ENCODE results near the gene AFF3.
"Not testable (repeated sequence)": the region's sequence is repeated elsewhere in the genome, so short reads cannot be mapped to it uniquely, and the experiment has no call there.

Gene AFF3

GRCh38 chr2:99504844-99505584 is 637.4 kb downstream of the AFF3 start:
- no peak for DNase-seq

GRCh38 chr2:99503662-99504416 is 638.6 kb downstream of the AFF3 start:
- DNase-seq = not testable (repeated sequence)

DNA sequence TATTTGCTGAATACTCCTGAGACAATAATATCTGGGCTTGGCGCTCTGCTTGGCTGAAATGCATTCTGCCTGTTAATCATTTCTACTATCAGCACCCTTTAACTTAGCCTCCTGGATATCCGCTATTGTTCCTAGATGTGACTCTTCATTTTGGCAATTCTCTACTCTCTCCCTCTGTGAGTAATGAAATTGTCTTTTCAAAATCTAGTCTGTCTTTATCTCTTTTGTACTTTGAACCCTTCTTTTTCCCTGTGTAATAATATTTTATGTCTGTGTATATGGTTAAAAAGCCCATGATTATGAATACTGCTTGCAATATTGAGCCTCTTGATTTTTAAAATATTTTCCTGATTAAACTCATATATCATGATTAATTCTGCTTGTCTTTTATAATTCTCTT is 646.4 kb downstream of the AFF3 start:
- no peak for DNase-seq

All from stimulated activated CD4-positive, alpha-beta T cell treated with anti-CD3 and anti-CD28 coated beads, Interleukin-4, amount 100 ng/mL, for 24 hours (primary cell).